Measurements from ENCODE around the gene TSC22D1. TPM values are rescaled to one million over a fixed set of nuclear protein-coding genes. Genes with fewer than 3 reads are reported as not detected.

The TSC22D1 gene
- total RNA-seq, 1 experiment from 2014 or later = 37.2 TPM

- intact Hi-C loops (cut with micrococcal nuclease; ENCODE audit: unreplicated experiment) = no loop called here
- Histone ChIP-seq H3K27me3 (replicated peaks; ENCODE audit: insufficient read depth, low read depth, low read length, poor library complexity) (no peaks in the 10 kb centered on the region), H3K36me3 (ENCODE audit: insufficient read depth, low read length, poor library complexity, severe bottlenecking) (no peaks in the 10 kb centered on the region), H3K4me3 (ENCODE audit: low read depth, low read length, poor library complexity, severe bottlenecking) (no peak overlapping the region), H3K27ac (ENCODE audit: low read depth, low read length, poor library complexity, severe bottlenecking) (no peak overlapping the region), H3K9me3 (ENCODE audit: low read depth, low read length, poor library complexity, severe bottlenecking) (no peaks in the 10 kb centered on the region), H3K4me1 (ENCODE audit: insufficient read depth, low read length, poor library complexity, severe bottlenecking) (no peaks in the 10 kb centered on the region)
- DNase-seq (ENCODE audit: low spot score) = no peak
- ChIA-PET POLR2A (ENCODE audit: low non-redundant PET) (no interaction called here), CTCF (no interaction called here)
- TF ChIP-seq CTCF (conservative IDR thresholded peaks at IDR 0.05; ENCODE audit: low read depth, low read length) (no peak), EZH2 (IDR thresholded peaks at IDR 0.05; ENCODE audit: borderline replicate concordance, low read depth, low read length, poor library complexity, severe bottlenecking) (no peak)
- BruUV-seq (replicated peaks) = no TSS peak
Observed at GRCh38 chr13:44397766-44398223, 178.3 kb downstream of the TSC22D1 start.

DNA sequence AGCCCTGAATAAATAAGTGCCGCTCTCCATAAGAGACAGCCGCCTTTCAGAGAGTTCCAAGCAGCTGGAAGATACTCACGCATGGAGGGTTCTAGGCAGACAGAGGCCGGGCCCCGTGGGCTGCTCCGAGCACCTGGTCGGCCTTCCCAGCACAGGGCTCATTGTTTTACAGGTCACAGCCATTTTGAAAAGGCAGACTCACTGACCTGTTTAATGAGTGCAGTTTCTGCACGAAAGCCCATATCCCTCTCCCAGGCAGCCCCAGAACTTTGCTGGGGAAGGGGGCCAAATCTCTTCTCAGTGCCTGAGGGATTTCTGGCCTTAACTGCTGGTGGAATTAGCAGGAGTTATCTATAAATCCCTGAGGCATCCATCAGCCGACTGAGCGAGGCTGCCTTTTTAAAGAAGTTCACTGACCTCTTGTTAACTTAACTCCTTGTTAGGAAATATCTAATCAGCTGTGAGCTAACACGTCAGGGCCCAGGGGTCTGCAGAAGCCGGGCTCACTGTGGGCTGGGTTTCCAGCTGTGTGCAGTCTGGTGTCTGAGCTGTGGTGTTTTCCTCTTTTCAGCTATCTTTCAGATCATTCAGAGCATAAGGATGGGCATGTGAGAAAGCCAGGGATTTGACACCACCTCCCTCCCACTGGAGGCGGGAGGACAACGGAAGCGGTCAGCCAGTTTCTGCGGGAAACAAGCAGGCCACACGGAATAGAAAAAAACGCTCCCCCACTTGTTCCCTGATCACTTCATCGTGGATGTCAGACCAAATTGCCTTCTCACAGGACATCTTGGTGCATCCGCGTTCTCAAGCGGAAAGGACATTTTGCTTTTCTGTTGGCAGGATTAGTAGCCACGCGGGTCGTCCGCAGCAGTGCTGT is 179.2 kb downstream of the TSC22D1 start:
- CTCF ChIA-PET = no interaction called here
- Histone ChIP-seq H3K4me3 (ENCODE audit: low read depth, low read length, poor library complexity, severe bottlenecking) (no peak overlapping the region), H3K27ac (ENCODE audit: low read depth, low read length, poor library complexity, severe bottlenecking) (no peak overlapping the region), H3K9me3 (ENCODE audit: low read depth, low read length, poor library complexity, severe bottlenecking) (no peaks in the 10 kb centered on the region), H3K36me3 (ENCODE audit: insufficient read depth, low read length, poor library complexity, severe bottlenecking) (no peaks in the 10 kb centered on the region), H3K27me3 (replicated peaks; ENCODE audit: insufficient read depth, low read depth, low read length, poor library complexity) (no peaks in the 10 kb centered on the region), H3K4me1 (ENCODE audit: insufficient read depth, low read length, poor library complexity, severe bottlenecking) (no peaks in the 10 kb centered on the region)
- no peak for DNase-seq (ENCODE audit: low spot score)
- BruUV-seq (replicated peaks) = no TSS peak
- TF ChIP-seq EZH2 (IDR thresholded peaks at IDR 0.05; ENCODE audit: borderline replicate concordance, low read depth, low read length, poor library complexity, severe bottlenecking) (no peak), CTCF (conservative IDR thresholded peaks at IDR 0.05; ENCODE audit: low read depth, low read length) (no peak)
- POLR2A ChIA-PET (ENCODE audit: low non-redundant PET) = no interaction called here
- intact Hi-C loops (cut with micrococcal nuclease; ENCODE audit: unreplicated experiment) = no loop called here

- no peak overlapping the region for H3K27ac ChIP-seq (ENCODE audit: low read depth, low read length, poor library complexity, severe bottlenecking)
- DNase-seq (ENCODE audit: low spot score) = no peak
- H3K4me3 ChIP-seq (ENCODE audit: low read depth, low read length, poor library complexity, severe bottlenecking) = no peak overlapping the region
- intact Hi-C loops (cut with micrococcal nuclease; ENCODE audit: unreplicated experiment) = no loop called here
- CTCF ChIA-PET = interaction anchor here (0.6 kb wide), 1 partner anchor 439 kb away, joined by 4 read pairs; no protein-coding TSS in a partner anchor
- no peaks in the 10 kb centered on the region for H3K27me3 ChIP-seq (replicated peaks; ENCODE audit: insufficient read depth, low read depth, low read length, poor library complexity)
- H3K36me3 ChIP-seq (ENCODE audit: insufficient read depth, low read length, poor library complexity, severe bottlenecking) = no peaks in the 10 kb centered on the region
- H3K4me1 ChIP-seq (ENCODE audit: insufficient read depth, low read length, poor library complexity, severe bottlenecking) = no peaks in the 10 kb centered on the region
- POLR2A ChIA-PET (ENCODE audit: low non-redundant PET) = no interaction called here
- H3K9me3 ChIP-seq (ENCODE audit: low read depth, low read length, poor library complexity, severe bottlenecking) = no peaks in the 10 kb centered on the region
- TF ChIP-seq CTCF (conservative IDR thresholded peaks at IDR 0.05; ENCODE audit: low read depth, low read length) (no peak), EZH2 (IDR thresholded peaks at IDR 0.05; ENCODE audit: borderline replicate concordance, low read depth, low read length, poor library complexity, severe bottlenecking) (no peak)
- no TSS peak for BruUV-seq (replicated peaks)
Observed at GRCh38 chr13:44395976-44396694, 180.0 kb downstream of the TSC22D1 start.

Data from A673 (cell line).